Neural cell (in vitro differentiated cells): Measurements from ENCODE around the gene NUTM2A. TPM values are rescaled to one million over a fixed set of nuclear protein-coding genes. Genes with fewer than 3 reads are reported as not detected.
"Not testable (repeated sequence)": the region's sequence is repeated elsewhere in the genome, so short reads cannot be mapped to it uniquely, and the experiment has no call there.

Experiments
- H2AFZ ChIP-seq: fragments of 200-600, 300-800 bp; sonication (generic), shearing (Covaris generic); 2 replicates; pipeline ENCODE4 v1.6.0; 2014; ENCODE audit warnings: low read depth, mild to moderate bottlenecking, antibody characterized with exemption, low read length, moderate library complexity
- H3F3A ChIP-seq: fragments of 200-600 bp; shearing (Covaris generic); 2 replicates; pipeline ENCODE4 v1.6.1; 2016; ENCODE audit warnings: mild to moderate bottlenecking, moderate library complexity, mixed read lengths, antibody characterized with exemption, low read length; ENCODE audit not compliant: insufficient read depth, poor library complexity, severe bottlenecking
- H3K27ac ChIP-seq: fragments of 200-600, 300-800 bp; sonication (generic), shearing (Covaris generic); 2 replicates; pipeline ENCODE4 v1.5.1; 2014; ENCODE audit warnings: mild to moderate bottlenecking, low read length, moderate library complexity
- H3K27me3 ChIP-seq: fragments of 300-800, 200-600 bp; sonication (generic), shearing (Covaris generic); 2 replicates; pipeline ENCODE4 v1.6.0; 2014; ENCODE audit warnings: mild to moderate bottlenecking, low read depth, low read length, moderate library complexity; ENCODE audit not compliant: insufficient read depth
- H3K36me3 ChIP-seq: fragments of 300-800, 200-600 bp; sonication (generic), shearing (Covaris generic); 2 replicates; pipeline ENCODE4 v1.5.1; 2014; ENCODE audit warnings: mild to moderate bottlenecking, antibody characterized with exemption, low read length, moderate library complexity; ENCODE audit not compliant: insufficient read depth
- H3K4me2 ChIP-seq: fragments of 300-800, 200-600 bp; sonication (generic), shearing (Covaris generic); 2 replicates; pipeline ENCODE4 v1.6.0; 2014; ENCODE audit warnings: mild to moderate bottlenecking, low read length
- H3K4me3 ChIP-seq: fragments of 300-800, 200-600 bp; sonication (generic), shearing (Covaris generic); 2 replicates; pipeline ENCODE4 v1.5.1; 2014; ENCODE audit warnings: mild to moderate bottlenecking, low read length, moderate library complexity
- H3K79me2 ChIP-seq: fragments of 200-600 bp; shearing (Covaris generic); replicated peaks from 2 replicates; pipeline ENCODE4 v1.6.0; 2014; ENCODE audit warnings: mild to moderate bottlenecking, low read length, moderate library complexity; ENCODE audit not compliant: insufficient read depth
- H3K9ac ChIP-seq: fragments of 300-800, 200-600 bp; sonication (generic), shearing (Covaris generic); 2 replicates; pipeline ENCODE4 v1.6.1; 2016; ENCODE audit warnings: mild to moderate bottlenecking, low read length, mixed read lengths
- H3K9me2 ChIP-seq: fragments of 200-600 bp; shearing (Covaris generic); 2 replicates; pipeline ENCODE4 v1.6.1; 2016; ENCODE audit warnings: mild to moderate bottlenecking, low read length, mixed read lengths; ENCODE audit not compliant: insufficient read depth
- H3K9me3 ChIP-seq: fragments of 200-600, 300-800 bp; sonication (generic), shearing (Covaris generic); 2 replicates; pipeline ENCODE4 v1.6.1; 2016; ENCODE audit warnings: mild to moderate bottlenecking, mixed run types, low read length, moderate library complexity, mixed read lengths
- H4K20me1 ChIP-seq: fragments of 200-600 bp; shearing (Covaris generic); 2 replicates; pipeline ENCODE4 v1.6.1; 2016; ENCODE audit warnings: mild to moderate bottlenecking, mixed run types; ENCODE audit not compliant: insufficient read depth
- polyA plus RNA-seq: library from polyadenylated mRNA; depleted of rRNA; stranded (reverse); fragments of >200 nt; gene quantifications from 2 replicates; pipeline ENCODE4 v1.2.3, GENCODE V29; 2014

Gene NUTM2A
- polyA plus RNA-seq, 1 donor from 2014 or later: 3.0 TPM

DNA sequence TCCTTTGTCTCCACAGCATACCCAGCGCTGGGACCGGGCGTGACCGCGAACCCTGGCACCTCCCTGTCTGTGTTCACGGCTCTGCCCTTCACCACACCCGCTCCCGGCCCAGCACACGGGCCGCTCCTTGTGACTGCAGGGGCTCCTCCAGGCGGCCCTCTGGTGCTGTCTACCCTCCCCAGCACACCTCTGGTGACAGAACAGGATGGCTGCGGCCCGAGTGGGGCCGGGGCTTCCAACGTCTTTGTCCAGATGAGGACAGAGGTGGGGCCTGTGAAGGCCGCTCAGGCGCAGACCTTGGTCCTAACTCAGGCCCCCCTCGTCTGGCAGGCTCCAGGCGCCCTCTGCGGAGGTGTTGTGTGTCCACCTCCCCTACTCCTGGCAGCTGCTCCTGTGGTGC lies 3.0 kb downstream of the NUTM2A start:
- H3K4me3 ChIP-seq, H3F3A ChIP-seq, H2AFZ ChIP-seq, H4K20me1 ChIP-seq, H3K27me3 ChIP-seq, H3K79me2 ChIP-seq, H3K9me3 ChIP-seq, H3K9ac ChIP-seq, H3K4me2 ChIP-seq, H3K36me3 ChIP-seq, H3K9me2 ChIP-seq, H3K27ac ChIP-seq: not testable (repeated sequence)

DNA sequence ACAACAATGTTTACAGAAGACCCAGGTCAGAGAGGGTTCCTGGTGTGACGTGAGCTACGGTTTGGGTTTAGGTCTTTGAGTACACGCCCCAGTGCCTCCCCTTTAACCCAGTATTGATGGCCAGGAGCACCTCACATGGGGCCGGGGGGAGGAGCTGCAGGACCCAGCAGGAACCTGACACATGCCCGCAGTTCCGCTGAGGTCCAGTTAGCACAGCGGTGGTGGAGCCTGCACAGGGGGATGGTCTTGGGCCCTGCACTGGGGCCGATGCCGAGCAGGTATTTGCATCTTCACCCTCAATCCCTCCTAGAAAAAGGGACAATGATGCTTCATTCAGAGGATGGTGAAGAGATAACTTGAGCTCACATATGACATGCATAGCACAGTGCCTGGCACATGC lies 4.0 kb downstream of the NUTM2A start:
- not testable (repeated sequence) for H3K79me2 ChIP-seq, H3K9ac ChIP-seq, H3K9me2 ChIP-seq, H3K9me3 ChIP-seq, H3F3A ChIP-seq, H2AFZ ChIP-seq, H3K36me3 ChIP-seq, H3K27ac ChIP-seq, H3K27me3 ChIP-seq, H4K20me1 ChIP-seq, H3K4me3 ChIP-seq, H3K4me2 ChIP-seq

DNA sequence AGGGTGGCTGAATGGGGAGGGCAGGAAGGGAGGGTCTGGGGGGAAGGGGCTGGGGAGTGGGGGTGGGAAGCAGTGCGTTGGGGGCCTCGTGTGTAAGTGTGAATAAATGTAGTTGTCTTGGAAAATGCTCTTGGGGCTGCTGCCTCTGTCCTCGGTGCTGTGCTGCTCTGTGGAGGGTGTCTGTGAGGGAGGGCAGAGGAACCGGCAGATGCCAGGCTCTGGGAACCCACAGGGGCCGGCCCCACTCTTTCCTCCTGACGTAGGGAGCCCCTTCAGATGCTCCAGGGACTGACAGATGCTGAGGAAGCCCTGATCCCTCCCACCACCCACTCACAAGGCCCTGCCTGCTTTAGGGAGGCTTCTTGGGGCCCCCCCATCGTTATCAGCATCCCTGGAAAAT lies 9.6 kb downstream of the NUTM2A start:
- H4K20me1 ChIP-seq, H3K4me3 ChIP-seq, H3K9me2 ChIP-seq, H3K27ac ChIP-seq, H3K27me3 ChIP-seq, H3K4me2 ChIP-seq, H3K36me3 ChIP-seq, H3K9me3 ChIP-seq, H3F3A ChIP-seq, H2AFZ ChIP-seq, H3K79me2 ChIP-seq, H3K9ac ChIP-seq: not testable (repeated sequence)

DNA sequence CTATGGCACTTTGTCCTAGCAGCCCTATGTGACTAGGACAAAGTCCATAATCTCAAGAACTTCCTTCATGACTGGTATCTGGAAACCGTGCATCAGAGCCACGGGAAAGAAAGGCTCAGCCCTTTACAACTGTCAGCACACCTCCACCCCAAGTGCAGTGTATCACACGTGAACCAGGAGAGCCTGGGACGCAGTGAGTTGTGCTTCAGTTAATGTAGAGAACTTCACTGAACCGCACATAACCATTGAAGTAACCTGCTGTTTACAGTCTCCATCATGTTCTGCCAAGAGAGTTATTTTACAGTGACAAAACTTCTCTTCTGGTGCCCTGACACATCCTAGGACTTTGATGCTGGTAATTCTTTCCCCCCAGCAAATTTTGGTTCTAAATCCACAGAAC lies 12.0 kb downstream of the NUTM2A start:
- H3F3A ChIP-seq, H2AFZ ChIP-seq, H3K27ac ChIP-seq, H3K4me2 ChIP-seq, H3K9me3 ChIP-seq, H3K27me3 ChIP-seq, H3K9ac ChIP-seq, H3K36me3 ChIP-seq, H3K9me2 ChIP-seq, H3K4me3 ChIP-seq, H4K20me1 ChIP-seq, H3K79me2 ChIP-seq: not testable (repeated sequence)

DNA sequence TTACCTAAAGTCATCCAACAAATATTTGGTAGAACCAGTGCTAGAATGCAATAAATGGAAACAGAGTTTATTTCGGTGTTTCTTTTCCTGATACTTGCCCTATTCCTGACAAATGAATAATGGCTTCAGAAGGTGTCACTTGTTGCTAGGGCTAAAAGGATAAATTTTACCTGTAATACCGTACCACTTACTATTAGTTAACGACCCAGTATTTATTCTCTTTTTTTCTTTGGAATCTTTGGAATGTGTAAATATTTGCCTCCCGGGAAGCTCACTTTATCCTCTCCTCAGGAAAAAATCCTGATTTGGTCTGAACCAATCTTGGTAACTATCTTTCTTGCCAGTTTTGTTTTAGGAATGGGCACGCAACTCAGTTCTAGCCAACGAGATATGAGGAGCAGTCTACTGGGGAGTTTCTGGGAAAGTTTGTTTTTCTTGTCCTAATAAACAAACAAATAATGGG lies 14.1 kb downstream of the NUTM2A start:
- H3K9ac ChIP-seq, H4K20me1 ChIP-seq, H3K4me3 ChIP-seq, H3K36me3 ChIP-seq, H3F3A ChIP-seq, H2AFZ ChIP-seq, H3K27ac ChIP-seq, H3K4me2 ChIP-seq, H3K9me3 ChIP-seq, H3K27me3 ChIP-seq, H3K9me2 ChIP-seq, H3K79me2 ChIP-seq: not testable (repeated sequence)

DNA sequence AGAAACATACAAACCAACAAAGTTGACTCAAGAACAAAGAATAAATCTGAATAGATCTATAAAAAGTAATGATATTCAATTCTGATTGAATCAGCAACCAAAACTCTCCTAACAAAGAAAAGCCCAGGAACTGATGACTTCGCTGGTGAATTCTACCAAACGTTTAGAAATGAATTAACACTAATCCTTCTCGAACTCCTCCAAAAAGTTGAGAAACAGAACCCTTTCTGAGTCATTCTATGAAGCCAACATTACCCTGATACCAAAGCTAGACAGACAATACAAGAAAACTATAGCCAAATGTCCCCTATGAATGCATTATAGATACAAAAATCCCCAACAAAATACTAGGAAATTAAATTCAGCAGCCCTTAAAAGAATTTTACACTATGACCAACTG lies 16.9 kb downstream of the NUTM2A start:
- not testable (repeated sequence) for H3K27me3 ChIP-seq, H3K9me2 ChIP-seq, H3F3A ChIP-seq, H3K9ac ChIP-seq, H3K27ac ChIP-seq, H3K9me3 ChIP-seq, H3K4me2 ChIP-seq, H3K4me3 ChIP-seq, H4K20me1 ChIP-seq, H3K36me3 ChIP-seq, H2AFZ ChIP-seq, H3K79me2 ChIP-seq

DNA sequence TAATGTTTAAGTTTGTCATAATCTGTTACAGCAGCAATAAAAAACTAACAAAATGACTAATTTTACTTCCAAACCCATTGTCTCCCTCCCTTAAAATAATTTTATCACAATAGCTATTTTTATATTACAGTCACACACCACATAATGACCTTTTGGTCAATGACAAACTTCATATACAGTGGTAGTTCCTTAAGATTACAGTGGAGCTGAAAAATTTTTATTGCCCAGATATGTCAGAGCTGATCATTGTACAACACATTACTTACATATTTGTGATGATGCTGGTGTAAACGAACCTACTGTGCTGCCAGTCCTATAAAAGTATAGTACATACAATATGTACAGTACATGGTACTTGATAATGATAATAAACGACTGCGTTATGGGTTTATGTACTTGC lies 22.1 kb downstream of the NUTM2A start:
- H3F3A ChIP-seq, H3K4me3 ChIP-seq, H3K27ac ChIP-seq, H3K36me3 ChIP-seq, H2AFZ ChIP-seq, H3K27me3 ChIP-seq, H3K9me2 ChIP-seq, H3K9ac ChIP-seq, H3K9me3 ChIP-seq, H3K79me2 ChIP-seq, H3K4me2 ChIP-seq, H4K20me1 ChIP-seq: not testable (repeated sequence)

DNA sequence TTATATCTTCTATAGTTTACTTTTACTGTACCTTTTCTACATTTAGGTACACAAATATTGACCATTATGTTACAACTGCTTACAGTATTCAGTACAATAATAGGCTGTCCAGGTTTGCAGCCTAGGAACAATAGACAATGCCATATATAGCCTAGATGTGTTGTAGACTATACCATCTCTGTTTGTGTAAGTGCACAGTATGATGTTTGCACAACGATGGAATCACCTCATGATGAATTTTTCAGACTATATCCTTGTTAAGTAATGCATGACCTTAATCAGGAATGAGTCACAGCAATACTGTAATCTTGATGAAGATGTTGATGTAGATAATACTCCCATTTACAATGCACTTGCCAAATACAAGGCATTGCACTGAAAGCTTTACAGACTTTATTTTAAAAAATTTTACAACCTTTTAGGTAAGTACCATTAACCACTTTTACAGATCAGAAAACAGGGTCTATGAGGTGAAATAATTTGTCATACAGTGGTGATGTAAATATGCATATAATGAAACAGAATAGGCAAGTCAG lies 23.6 kb downstream of the NUTM2A start:
- not testable (repeated sequence) for H3F3A ChIP-seq, H3K9ac ChIP-seq, H4K20me1 ChIP-seq, H3K9me3 ChIP-seq, H3K27me3 ChIP-seq, H3K9me2 ChIP-seq, H2AFZ ChIP-seq, H3K79me2 ChIP-seq, H3K36me3 ChIP-seq, H3K4me3 ChIP-seq, H3K27ac ChIP-seq, H3K4me2 ChIP-seq
